LHCN-M2 (cell line): ENCODE measurements around the gene DGAT2. TPM values are rescaled to one million over a fixed set of nuclear protein-coding genes. Genes with fewer than 3 reads are reported as not detected.

Experiments
- DNase-seq: peaks from one replicate; pipeline ENCODE4 v3.0.0-alpha.2; 2012; ENCODE audit warnings: low read depth
- total RNA-seq: library from RNA; depleted of rRNA; stranded (reverse); fragments of >200 nt; gene quantifications from 2 replicates; pipeline ENCODE4 v1.2.3, GENCODE V29; 2014

Gene DGAT2
- total RNA-seq, 1 experiment from 2014 or later = 0.29 TPM

- no peak for DNase-seq
Observed at GRCh38 chr11:75778962-75779361, 10.4 kb downstream of the DGAT2 start.

- no peak for DNase-seq
Observed at GRCh38 chr11:75779960-75780359, 11.4 kb downstream of the DGAT2 start.

DNA sequence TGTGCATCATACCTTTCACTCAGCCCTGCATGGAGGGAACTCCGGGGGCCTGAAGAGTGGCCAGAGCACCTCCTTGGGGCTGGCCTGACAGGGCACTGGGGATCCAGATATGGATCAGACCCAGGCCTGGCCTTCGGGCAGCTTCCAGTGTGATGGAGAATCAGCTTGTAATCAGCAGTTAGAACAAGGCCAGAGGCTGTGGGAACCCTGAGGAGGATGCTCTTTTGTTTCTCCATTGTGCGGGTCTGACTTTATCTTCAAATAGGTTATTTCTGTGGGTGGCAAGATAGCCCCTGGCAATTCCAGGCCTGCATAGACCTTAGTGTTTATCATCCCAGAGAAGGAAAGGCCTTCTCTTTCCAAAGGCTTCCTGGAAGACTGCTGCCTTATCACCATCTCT is 12.3 kb downstream of the DGAT2 start:
- DNase-seq = no peak

- DNase-seq = no peak
Observed at GRCh38 chr11:75781296-75781695, 12.7 kb downstream of the DGAT2 start.

- no peak for DNase-seq
Observed at GRCh38 chr11:75781831-75782230, 13.3 kb downstream of the DGAT2 start.

GRCh38 chr11:75782540-75783263 is 14.1 kb downstream of the DGAT2 start:
- no peak for DNase-seq

- DNase-seq = no peak
Observed at GRCh38 chr11:75783416-75784084, 15.0 kb downstream of the DGAT2 start.

DNA sequence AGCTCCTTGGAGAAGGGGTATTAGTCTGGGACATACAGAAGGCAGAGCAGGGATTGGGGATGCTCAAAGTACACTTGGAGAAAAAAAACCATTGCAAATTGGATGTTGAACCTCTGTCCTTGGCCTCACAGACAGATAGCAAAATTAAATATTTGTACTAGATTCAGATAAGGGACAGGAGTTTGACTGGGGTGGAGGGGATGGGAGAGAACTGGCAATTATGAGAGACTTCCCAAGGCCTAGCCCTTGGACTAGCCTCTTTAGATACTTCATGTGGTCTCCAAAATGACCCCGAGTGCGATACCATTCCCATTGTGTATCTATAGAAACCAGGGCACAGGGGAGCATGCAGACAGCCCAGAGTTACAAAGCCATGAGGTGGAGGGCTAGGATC is 15.5 kb downstream of the DGAT2 start:
- no peak for DNase-seq

DNA sequence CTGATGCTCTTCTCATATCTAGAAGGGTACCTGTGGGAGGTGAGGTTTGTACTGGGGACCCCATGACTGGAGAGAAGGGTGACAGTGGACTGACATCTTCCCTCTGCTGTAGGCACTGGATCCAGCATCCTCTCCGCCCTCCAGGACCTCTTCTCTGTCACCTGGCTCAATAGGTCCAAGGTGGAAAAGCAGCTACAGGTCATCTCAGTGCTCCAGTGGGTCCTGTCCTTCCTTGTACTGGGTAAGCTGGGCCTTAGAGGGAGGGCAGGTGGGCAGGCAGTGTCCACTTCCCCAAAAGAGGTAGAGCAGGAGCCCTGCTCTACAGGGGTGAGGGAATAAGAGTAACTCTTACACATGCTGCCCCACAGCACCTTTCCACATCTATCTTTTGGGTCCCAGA is 15.9 kb downstream of the DGAT2 start:
- DNase-seq = no peak

DNA sequence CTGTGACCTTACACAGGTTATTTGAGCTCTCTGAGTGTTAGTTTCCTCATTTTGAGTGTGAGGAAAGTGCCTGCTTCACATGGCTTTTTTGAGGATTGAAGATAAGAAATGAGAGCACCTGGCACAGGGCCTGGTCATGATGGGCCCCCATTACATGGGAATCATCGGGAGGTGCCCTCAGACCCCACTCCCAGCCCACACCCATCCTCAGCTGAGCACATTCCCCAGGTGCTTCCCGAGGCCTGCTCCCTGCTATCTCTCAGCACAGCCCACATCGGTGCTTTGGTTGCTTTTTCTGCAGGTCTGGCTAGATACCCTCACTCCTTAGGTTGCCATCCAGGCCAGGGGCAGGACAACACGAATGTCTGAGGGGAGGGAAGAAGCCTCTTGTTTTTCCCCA is 16.6 kb downstream of the DGAT2 start:
- no peak for DNase-seq

DNA sequence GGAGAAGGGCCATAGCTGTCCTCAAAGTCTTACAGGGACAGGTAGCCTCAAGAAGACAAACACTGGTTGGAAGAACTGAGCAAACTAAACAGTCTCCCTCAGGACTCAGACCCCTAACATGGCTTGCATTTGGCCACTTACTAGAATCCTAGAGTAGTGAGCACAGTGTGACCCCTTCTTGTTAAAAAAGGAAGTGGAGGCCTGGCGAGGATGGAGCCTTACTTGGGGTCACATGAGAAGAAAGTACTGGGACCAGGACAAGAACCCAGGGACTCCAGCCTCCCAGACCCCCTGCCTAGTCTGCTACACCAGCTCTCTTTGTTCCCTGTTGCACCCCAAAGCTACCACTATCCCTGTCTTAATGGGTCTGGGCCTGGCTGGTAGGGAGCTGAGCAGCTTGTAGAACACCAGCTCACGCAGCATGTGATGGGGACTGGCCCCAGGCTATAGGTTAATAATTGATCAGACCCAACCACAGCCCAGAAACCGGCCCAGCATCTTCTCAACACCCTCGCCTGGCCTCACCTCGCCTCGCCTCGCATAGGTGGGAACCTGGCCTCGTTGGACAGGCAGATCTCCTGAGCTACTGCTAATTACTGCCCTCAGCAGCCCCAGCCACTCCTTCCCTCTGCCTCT is 17.6 kb downstream of the DGAT2 start:
- no peak for DNase-seq

GRCh38 chr11:75789521-75789920 is 20.9 kb downstream of the DGAT2 start:
- DNase-seq = no peak

DNA sequence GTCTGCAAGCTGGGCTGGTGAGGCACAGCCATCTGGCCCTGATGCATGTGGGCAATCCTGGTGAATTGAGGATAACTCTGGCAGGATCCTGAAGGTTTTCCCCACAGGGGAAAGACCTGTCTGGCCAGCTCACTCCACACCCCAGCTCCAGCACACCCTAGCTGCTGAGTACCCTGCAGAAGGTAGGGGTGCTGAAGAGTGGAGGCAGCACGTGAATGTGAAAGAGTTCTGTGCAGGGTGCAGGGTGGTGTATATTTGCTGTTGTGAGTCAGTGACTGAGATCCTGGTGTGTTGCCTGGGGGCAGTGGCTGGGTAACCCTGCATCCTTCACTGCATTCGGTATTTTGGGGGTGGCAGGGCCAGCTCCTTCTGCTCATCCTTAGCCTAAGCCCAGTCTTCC is 22.4 kb downstream of the DGAT2 start:
- DNase-seq = no peak

- no peak for DNase-seq
Observed at GRCh38 chr11:75792127-75792731, 23.7 kb downstream of the DGAT2 start.

DNA sequence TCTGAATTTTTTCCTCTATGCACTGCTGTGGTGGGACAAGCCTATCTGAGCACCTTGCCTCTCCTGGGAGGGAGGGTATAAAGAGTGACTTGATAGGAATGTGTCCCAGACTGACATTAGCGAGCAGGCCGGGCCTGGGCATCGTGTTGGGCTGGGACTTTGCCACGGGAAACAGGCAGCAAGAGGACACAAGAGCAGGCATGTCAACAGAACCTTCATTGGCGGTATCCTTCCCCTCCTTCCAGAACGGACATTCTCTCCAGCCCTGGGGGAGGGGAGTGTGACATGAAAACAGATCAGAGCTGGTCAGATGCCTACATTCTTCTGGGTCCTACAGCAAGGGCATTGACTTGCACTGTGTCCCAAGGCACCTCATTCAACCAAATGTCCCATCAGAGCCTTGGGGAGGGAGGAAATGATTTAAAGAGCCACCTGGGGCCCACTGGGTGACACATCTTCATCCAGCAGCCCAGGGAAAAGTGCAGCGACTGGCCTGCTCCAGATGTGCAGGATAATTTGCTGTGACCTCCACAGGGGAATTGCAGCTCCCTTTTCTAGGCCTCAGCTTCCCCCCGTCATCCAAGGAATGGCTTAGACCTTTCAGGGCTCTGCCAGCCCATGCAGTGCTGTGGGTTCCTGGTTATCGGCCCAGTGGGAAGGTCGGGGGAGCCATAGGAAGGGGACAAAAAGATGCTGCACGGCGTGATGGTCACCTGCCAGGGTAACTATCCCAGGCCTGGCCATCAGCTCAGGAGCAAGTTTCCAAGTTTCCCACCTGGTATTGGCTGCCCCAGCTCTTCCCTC is 24.6 kb downstream of the DGAT2 start:
- DNase-seq = no peak

DNA sequence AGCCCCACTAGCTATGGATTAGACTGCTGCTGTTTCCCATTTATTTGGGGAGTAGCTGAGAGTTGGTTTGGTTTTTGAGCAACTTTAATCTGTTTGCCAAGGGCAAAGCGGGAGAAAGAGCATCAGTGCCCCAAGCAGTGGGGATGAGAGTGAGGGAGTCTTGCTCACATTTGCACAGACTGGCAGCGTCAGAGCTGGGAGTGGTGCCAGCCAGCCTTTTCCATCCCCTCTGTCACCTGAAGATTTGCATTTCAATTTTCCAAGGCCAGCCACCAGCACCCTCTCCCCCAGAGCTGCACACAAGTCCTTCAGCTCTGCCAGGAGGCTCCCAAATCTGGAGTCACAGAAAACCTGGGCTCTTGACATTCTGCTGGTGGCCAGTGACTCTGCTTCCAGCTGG is 25.4 kb downstream of the DGAT2 start:
- DNase-seq = no peak

DNA sequence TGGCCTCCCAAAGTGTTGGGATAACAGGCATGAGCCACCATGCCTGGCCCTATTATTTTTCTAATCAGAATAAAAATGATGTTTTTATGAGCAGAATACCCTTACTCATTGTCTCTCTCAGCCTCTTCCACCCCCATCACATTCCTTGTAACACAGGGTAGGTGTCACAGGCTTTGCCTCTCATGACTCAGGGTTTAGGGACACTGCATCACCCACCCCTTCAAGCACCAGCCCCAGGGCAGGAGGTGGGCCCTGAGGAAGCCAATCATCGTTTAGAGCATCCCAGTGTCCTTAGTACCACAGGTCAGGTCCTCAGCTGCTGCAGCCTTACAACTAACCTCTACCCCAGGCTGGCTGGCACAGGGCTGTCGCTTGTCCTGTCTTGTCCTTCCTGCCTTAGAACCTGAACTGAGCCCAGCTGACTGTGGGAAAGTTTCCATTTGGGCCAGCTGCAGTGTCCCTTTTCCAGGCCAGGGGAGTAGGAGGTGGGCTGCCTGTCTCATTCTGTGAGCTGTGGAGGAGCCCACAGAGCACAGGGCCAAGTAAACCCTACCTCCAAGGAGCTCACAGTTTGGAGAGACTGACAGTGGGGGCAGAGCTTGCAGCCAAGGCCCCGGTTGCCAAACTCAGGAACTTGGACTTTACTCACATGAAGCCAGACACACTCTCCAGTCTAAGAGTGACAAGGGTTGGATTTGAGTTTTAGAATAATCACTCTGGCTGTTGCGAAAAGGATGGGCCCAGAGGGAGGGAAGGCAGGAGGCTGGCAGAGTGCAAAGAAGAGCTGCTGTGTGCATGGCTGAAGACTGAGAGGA is 26.9 kb downstream of the DGAT2 start:
- no peak for DNase-seq

DNA sequence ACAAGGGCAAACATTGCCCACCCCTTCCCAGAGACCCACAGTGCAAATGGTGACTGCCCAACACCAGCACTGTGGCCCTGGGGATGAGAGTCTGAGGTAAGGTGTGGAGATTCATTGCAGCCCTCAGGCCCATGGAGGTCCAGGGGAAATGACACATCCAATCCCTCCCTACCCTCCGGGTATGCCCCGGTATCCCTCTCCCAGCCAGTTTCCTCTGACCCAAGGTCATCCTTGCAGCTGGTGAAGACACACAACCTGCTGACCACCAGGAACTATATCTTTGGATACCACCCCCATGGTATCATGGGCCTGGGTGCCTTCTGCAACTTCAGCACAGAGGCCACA is 27.5 kb downstream of the DGAT2 start:
- no peak for DNase-seq

- DNase-seq = no peak
Observed at GRCh38 chr11:75797116-75797515, 28.5 kb downstream of the DGAT2 start.

- no peak for DNase-seq
Observed at GRCh38 chr11:75797792-75798191, 29.2 kb downstream of the DGAT2 start.

DNA sequence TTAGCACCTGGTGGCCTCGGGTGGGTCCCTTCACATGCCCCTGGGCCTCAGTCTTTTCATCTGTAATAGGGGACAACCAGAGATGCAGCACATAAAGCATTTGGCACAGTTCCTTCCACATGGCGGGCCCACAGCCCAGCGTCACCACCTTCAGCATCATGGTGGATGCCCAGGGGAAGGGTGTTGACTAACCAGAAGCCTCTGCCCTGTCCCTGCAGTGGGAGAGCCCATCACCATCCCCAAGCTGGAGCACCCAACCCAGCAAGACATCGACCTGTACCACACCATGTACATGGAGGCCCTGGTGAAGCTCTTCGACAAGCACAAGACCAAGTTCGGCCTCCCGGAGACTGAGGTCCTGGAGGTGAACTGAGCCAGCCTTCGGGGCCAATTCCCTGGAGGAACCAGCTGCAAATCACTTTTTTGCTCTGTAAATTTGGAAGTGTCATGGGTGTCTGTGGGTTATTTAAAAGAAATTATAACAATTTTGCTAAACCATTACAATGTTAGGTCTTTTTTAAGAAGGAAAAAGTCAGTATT is 31.6 kb downstream of the DGAT2 start:
- no peak for DNase-seq
